Aortic smooth muscle cell (primary cell): ENCODE measurements around the gene EIF2B4. TPM values are rescaled to one million over a fixed set of nuclear protein-coding genes. Genes with fewer than 3 reads are reported as not detected.

Experiments
- total RNA-seq: library from RNA; depleted of rRNA; stranded (reverse); fragments of >200 nt; gene quantifications from 2 replicates; pipeline ENCODE4 v1.2.3, GENCODE V29; 2014

Gene EIF2B4
- 29.8 and 33.2 TPM in 2 replicates for total RNA-seq

DNA sequence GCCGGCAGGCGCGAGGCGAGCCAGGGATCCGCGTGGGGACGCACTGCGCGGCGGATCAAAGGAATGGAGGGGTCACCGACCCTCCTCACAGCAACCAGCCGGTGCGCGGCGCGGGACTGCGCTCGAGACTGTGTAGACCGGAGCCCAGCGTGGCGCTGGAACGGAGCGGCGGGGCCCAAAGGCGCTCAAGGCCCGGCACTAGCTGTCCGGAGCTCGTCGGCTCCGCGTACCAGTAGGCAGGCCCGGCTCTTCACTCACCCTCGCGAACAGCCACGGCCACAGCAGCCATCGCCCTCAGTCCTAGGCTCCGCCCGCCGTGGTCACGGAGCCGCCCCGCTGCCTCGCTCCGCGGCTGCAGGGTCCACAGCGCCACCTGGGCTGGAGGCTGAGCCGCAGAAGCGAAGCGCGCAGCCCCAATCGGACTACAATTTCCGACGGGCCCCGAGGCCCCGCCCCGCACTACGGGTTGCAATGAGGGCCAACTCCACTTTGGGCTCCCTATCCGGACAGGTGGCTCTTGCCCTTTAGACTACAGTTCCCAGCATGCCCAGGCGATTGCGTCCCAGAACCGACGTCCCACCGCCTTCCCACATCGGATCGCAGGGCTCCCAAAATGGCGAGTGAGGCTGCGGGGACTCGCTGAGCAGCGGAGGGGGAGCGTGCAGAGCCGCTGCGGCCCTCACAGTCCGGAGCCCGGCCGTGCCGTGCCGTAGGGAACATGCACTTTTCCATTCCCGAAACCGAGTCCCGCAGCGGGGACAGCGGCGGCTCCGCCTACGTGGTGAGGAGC is at the start of gene EIF2B4, which contains the start of gene SNX17:
TSS of gene EIF2B4 (minus strand) at position 313 of the 790 bp plus-strand sequence. CDS start at position 289, 24 bp downstream.
TSS of gene SNX17 (plus strand) at position 591 of the 790 bp plus-strand sequence. CDS start at position 719, 128 bp downstream.

GRCh38 chr2:27409321-27410073 is 39.4 kb upstream of the EIF2B4 start, which contains the start of gene PPM1G:
Gene PPM1G (minus strand): TSS chr2:27409591. CDS start chr2:27409422, 169 bp downstream.

DNA sequence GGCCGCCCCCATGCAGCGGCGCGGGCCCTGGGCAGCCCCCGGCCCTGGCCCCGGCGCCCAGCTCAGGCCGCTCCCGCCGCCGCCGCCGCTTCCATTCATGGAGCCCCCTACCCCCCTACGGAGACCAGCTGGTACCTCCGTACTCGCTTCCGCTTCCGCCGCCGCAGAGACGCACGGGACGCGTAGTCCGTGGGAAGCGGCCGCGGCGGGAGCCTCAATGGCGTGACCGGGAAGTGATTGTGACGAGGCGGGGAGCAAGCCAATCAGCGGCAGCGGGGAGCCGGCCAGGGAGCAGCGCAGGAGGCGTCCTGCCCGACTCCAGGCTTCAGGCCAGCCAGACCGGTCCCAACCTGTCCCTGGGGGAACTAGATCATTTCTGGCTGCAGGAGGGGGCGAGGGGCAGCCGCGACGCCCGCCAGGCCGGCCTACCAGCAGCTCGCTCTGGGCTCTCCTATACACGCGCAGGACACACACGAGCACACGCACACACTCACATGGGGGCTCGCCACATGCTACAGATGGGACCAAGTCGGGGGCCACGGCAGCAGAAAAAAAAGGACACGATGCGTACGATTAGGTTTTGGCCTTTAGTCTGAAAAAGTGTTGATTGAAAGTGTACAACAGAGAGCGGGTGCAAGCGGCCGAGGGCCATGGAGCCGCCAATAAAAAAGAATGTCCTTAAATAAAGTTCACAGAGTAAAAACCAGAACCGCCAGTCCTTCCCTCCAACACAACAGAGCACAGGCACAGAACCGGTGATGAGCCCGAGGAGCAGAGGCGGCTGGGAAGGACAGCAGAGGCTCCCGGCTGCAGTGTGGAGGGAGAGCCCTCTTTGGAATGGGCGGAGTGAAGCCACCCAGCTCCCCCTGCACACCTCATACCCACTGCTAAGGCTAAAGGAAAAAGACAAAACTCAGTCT is 10.7 kb upstream of the EIF2B4 start, which contains the start of gene ZNF513:
TSS of gene ZNF513 (minus strand) at position 109 of the 920 bp plus-strand sequence. CDS start 208 bp downstream, outside the sequence.

GRCh38 chr2:27356382-27357181 is 13.6 kb downstream of the EIF2B4 start, which contains the start of gene GTF3C2:
Gene GTF3C2 (minus strand): TSS chr2:27356764. CDS start chr2:27343554, 13,210 bp downstream.

DNA sequence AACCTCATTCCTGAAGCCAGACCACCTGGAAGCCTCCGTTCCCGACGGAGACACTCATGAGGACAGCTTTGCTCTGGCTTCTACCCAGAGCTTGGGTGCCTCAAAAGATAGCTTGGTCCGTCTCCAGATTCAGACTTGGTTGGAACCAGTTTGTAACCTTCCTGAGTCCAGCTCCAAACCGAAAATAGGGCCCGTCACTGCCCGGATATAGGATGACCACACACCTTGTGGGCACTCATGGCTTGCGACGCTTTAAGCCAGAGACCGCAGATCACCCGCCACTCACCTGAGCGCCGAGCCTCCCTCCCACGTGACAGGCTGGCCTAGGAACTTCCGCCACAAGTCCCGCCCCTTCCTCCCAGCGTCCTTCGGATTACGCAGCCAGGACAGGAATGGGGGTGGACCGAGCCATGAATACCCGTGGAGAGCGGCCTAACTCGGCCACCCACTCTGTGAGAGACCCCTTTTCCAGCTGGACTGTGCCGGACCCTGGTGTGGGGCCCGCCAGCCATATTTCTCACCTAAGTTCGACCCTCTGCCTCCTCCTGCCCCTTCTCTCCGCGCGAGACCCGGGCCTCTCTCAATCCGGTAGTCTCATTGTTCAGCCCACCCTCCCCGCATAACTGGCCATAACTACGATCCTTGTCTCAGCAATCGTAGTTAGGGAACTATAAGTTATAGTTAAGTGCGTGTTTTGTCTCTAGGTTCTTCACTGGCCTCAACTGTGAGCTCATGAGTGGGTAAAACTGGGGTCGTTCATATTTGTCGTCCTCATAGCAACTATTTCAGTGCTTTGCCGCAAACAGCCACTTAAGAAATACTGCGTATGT is 47.2 kb downstream of the EIF2B4 start, which contains the start of gene MPV17:
TSS of gene MPV17 (minus strand) at position 332 of the 830 bp plus-strand sequence. CDS start 580 bp downstream, outside the sequence.

Other genes starting within 250 kb of the EIF2B4 start
- gene ABHD1, start 246.5 kb downstream of the EIF2B4 start, total RNA-seq, result 0.40 TPM in 1 of 2 replicates, not detected in the other
- gene PREB, start 235.7 kb downstream of the EIF2B4 start, total RNA-seq, result 40.1 and 54.8 TPM in 2 replicates
- not detected in 2 replicates for gene PRR30, start 230.9 kb downstream of the EIF2B4 start, total RNA-seq
- gene TCF23, start 221.3 kb downstream of the EIF2B4 start, total RNA-seq, result not detected in 2 replicates
- 219 and 241 TPM in 2 replicates for gene ATRAID, start 158.3 kb downstream of the EIF2B4 start, total RNA-seq
- 6.2 and 10.8 TPM in 2 replicates for gene SLC5A6, start 158.1 kb downstream of the EIF2B4 start, total RNA-seq
- 20.6 and 26.8 TPM in 2 replicates for gene CAD, start 153.0 kb downstream of the EIF2B4 start, total RNA-seq
- 0.19 TPM in 1 of 2 replicates, not detected in the other for gene SLC30A3, start 107.3 kb downstream of the EIF2B4 start, total RNA-seq
- not detected in 2 replicates for gene DNAJC5G, start 94.9 kb downstream of the EIF2B4 start, total RNA-seq
- gene TRIM54, start 87.9 kb downstream of the EIF2B4 start, total RNA-seq, result 0.13 and 0.19 TPM in 2 replicates
- gene UCN, start 61.9 kb downstream of the EIF2B4 start, total RNA-seq, result 0.40 and 0.50 TPM in 2 replicates
- 72.7 and 75.7 TPM in 2 replicates for gene MPV17, start 47.2 kb downstream of the EIF2B4 start, total RNA-seq
- 21.0 and 22.5 TPM in 2 replicates for gene GTF3C2, start 13.6 kb downstream of the EIF2B4 start, total RNA-seq
- gene SNX17, start 278 bp upstream of the EIF2B4 start, total RNA-seq, result 136 and 145 TPM in 2 replicates
- 6.4 and 7.5 TPM in 2 replicates for gene ZNF513, start 10.4 kb upstream of the EIF2B4 start, total RNA-seq
- gene PPM1G, start 39.3 kb upstream of the EIF2B4 start, total RNA-seq, result 76.8 and 107 TPM in 2 replicates
- gene NRBP1, start 58.3 kb upstream of the EIF2B4 start, total RNA-seq, result 98.6 and 107 TPM in 2 replicates
- gene KRTCAP3, start 72.0 kb upstream of the EIF2B4 start, total RNA-seq, result 0.13 and 0.37 TPM in 2 replicates
- 34.1 and 42.7 TPM in 2 replicates for gene IFT172, start 119.4 kb upstream of the EIF2B4 start, total RNA-seq
- 87.1 and 98.2 TPM in 2 replicates for gene FNDC4, start 124.9 kb upstream of the EIF2B4 start, total RNA-seq
- gene GCKR, start 126.5 kb upstream of the EIF2B4 start, total RNA-seq, result 22.0 and 22.6 TPM in 2 replicates
- gene ZNF512, start 212.7 kb upstream of the EIF2B4 start, total RNA-seq, result 16.6 and 24.7 TPM in 2 replicates